ENCODE measurements around the gene PRR5L.
"Not testable (repeated sequence)": the region's sequence is repeated elsewhere in the genome, so short reads cannot be mapped to it uniquely, and the experiment has no call there.

PRR5L gene

GRCh38 chr11:36469881-36470802 lies 174.1 kb downstream of the PRR5L start:
- DNase-seq = no peak

GRCh38 chr11:36471577-36471976 lies 175.5 kb downstream of the PRR5L start:
- DNase-seq = no peak

DNA sequence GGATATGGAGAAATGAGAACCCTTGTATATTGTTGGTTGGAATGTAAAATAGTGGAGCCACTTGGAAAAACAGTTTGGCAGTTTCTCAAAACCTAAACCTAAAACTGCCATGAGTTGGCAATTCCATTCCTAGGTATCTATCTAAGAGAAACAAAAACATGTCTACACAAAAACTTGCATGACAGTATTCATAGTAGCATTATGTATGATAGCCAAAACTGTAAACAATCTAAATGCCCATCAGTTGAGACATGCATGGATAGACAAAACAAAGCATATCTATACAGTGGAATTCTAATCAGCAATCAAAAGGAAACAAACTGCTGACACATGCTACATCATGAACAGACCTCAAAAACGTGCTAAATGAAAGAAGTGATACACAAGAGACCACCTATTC lies 179.1 kb downstream of the PRR5L start:
- DNase-seq = no peak

DNA sequence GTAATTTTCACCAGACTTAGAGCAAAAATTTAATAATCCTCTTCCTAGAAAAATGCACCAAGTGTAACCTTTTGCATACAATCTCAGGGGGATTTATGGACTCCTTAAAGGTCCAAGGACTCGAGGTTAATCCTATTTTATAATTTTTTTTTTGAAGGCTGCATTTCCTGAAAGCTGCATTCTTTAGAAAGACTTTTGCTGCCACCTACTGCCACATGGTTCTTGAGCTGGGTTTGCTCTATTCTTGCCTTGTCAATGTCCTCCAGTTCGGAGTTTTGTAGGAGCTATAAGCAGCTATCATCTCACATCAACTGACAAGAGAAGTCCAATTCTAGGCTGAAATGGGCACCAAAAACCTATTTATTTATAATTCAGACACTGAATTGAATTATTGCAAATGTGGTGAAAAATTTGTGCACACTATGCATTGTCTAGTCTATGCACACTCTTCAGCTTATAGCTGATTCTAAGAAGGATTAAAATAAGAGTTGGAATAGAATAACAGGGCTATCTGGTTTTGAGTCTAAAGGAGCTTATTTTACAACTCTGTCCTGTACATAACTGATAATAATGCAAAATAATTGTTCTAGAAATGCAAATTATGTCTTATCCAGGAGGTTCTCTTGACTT lies 182.7 kb downstream of the PRR5L start:
- no peak for DNase-seq

DNA sequence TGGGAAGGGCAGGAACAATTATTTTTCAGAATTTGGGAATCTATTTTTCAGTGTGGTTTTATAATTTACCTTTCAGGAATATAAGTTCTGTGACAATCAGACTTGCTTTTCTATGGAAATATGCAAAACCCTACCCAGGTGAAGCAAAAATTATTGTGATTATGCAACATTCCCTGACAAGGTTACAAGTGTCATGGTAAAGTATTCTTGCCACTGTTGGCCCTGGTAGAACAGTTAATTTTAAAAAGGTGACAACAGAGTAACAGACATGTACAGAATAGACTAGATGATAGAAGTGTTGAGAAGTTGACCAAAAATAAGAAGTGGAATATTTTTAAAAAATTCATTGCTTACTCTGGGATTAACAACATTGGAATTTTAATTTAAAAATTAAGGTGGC lies 184.7 kb downstream of the PRR5L start:
- DNase-seq = no peak

GRCh38 chr11:36483042-36483441 lies 187.0 kb downstream of the PRR5L start:
- DNase-seq = not testable (repeated sequence)

GRCh38 chr11:36485298-36486002 lies 189.4 kb downstream of the PRR5L start:
- DNase-seq = no peak

GRCh38 chr11:36487619-36488018 lies 191.5 kb downstream of the PRR5L start:
- DNase-seq = no peak

GRCh38 chr11:36488096-36488495 lies 192.0 kb downstream of the PRR5L start:
- no peak for DNase-seq

DNA sequence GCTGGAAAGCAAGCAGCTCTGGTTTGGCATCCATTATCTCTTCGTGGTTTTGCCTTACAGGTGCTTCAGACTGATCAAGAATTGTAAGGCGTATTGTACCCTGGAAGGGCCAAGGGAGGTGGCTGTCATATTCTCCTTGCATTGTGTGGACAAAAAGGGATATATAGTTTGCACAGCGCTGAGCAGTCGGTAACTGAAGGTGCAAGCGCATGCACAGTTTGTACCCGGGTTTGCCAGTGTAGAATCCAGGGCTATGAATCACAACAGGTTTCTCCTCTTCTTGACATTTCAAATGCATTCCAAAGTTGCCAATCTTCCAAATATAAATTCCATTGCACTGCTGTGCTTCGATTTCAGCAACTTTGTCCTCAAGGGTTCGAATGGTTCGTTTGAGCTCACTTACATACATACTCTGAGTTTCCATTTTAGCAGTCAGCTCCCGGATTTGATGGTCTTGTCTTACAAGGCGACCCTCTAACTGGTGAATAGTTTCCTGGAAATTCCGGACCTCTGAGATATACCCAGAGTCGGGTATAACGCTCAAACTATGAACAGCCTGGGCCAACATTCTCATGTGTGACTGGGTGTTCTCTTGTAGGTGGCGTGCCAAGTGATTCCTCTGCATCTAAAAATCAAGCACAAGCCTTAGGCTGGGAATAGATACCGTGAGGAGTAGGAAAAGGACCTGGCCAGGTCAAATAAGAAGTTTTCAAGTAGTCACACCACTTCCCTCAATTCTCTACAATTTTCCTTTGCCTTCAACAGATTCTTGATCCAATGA lies 194.1 kb downstream of the PRR5L start:
- no peak for DNase-seq

DNA sequence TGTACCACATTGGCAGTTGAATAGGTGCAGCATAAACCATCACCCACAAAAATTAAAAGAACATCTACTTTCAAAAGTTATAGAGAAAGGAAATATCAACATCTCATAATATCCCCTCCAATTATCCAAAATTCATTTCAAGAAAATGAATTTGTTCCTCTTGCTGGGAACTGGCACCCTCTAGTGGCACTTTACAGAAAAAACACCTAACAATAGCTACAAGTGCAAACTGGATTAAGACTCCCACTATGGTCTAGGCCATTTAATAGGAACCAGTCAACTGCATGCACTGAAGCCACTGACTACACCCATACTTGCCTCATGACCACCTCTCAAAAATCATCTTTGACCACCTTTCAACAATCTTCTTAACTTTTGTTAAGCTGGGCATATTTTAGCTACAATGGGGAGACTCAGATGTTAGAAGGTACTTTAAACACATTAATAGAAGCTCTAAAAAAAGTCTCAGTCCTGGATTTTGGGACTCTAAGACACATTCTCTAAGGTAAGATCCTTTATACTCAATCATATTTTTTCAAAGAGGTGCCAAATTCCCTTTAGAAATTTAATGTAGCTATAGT lies 196.7 kb downstream of the PRR5L start:
- DNase-seq = no peak

- DNase-seq = no peak
These were observed 197.2 kb downstream of the PRR5L start for GRCh38 chr11:36493332-36493731.

- DNase-seq = no peak
These were observed 202.6 kb downstream of the PRR5L start for GRCh38 chr11:36498721-36499120.

DNA sequence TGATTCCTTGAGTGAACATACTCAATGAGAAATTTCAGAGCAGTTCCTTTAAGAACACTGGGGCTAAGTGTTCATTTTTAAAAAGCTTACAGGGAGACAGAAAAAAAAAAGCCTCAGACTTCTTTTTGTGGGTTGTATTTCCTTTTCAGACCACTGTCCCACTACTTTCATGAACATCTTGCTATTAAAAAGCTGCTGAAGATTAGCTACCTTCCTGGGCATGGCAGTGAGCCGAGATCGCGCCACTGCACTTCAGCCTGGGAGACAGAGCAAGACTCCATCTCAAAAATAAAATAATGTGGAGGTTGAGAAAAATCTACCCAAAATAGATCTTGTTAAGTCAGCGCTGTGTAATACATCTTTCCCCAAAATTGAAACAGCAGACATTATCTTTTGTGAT lies 203.2 kb downstream of the PRR5L start:
- no peak for DNase-seq

DNA sequence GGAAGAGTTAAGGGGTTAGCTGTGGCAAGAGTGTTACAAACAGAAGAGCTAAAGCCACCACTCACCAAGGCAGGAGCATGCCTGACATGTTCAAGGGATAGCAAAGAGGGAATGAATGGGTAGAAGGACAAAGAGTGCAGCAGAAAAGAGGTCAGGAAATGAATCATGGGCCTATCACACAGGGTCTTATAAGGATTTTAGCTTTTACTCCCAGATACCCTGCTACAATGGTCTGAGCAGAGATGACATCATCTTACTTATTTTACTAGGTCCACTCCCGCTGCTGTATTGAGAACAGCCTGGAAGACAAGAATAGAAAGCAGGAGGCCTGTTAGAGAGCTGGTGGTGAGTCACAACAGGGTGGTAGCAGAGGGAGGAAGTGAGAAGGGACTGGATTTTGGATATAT lies 204.2 kb downstream of the PRR5L start:
- no peak for DNase-seq

DNA sequence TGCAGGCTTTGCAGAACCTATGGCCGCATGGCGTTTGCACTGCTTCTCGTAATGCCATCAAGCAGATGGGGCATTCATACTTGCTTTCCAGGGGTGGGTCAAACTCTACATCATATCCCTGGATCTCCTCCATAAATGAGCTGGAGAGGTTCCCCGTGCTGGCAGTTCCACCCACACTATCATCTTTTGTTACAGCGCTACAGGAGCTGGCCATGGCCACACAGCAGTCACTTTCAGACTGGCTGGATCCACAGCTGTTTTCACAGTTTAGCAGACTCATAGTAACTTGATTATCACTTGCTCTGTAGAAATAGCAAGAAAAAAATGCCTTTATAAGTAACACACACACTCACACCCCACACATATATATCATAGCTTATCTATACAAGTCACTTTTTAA lies 205.1 kb downstream of the PRR5L start:
- DNase-seq = no peak

DNA sequence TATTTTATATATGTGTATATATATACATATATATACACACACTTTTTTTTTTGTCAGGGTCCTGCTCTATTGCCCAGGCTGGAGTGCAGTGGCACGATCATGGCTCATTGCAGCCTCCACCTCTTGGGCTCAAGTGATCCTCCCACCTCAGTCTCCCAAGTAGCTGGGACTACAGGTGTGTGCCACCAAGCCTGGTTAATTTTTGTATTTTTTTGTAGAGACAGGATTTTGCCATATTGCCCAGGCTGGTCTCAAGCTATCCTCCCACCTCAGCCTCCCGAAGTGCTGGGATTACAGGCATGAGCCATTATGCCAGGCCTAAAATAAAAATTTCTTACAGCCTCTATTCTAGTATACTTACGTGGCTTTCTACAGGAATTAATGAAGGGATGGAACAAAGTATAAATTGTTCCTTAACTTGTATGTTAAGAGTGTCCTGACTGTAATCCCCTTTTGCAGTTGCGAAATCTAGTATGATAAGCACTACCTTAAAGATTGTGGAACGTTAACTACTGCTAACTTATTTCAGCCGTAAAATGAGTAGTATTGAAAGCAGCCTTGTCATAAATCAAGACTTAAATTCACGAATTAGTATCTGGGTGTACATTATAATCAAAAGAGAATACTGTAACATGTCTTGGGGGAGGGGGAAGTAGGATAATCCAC lies 211.9 kb downstream of the PRR5L start:
- no peak for DNase-seq

- DNase-seq = no peak
These were observed 212.7 kb downstream of the PRR5L start for GRCh38 chr11:36508743-36509142.

GRCh38 chr11:36509201-36509639 lies 213.1 kb downstream of the PRR5L start:
- DNase-seq = no peak

DNA sequence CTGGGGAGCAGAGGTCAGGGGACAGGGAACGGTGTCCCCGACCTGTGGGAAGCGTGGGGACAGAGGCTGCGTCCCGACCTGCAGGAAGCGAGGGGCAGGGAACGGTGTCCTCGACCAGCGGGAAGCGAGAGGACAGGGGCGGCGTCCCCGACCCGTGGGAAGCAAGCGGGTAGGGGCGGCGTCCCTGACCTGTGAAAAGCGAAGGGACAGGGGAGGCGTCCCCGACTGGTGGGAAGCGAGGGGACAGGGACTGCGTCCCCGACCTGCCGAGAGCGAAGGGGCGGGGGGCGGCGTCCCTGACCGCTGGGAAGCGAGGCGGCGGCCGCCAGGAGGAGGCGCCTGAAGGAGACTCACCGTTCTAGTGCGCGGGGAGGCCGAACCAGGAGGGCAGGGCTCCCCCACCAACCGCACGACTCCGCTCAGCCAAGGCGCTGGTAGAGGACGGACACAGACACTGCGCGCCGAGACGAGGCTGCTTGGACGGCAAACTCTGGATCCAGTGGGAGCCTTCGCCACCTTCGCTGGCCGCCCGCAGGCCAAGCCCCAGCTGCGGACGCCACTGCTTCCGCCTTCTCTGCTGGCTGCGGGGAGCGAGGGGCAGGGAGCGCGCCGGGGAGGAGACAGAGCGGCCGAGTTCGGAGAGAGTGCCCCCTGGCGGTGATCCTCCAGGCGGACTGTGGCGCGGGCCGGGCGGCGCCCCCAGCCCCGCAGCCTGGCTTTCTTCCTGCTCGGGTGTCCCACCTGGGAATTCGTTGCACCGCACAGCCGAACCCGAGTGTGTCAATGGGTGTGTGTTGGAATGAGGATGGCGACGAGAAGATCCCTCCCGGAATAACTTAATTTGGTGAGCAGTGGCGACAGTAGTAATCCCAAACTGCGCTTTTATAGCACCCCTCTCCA lies 213.9 kb downstream of the PRR5L start, which contains the start of gene TRAF6:
TRAF6 (minus strand) TSS at position 579 of the 900 bp plus-strand sequence. CDS start 8,757 bp downstream, outside the sequence.
- DNase-seq = peak; percentile 99

- DNase-seq = no peak
These were observed 214.5 kb downstream of the PRR5L start for GRCh38 chr11:36510594-36510942.
